GM12878 (cell line): ENCODE measurements around the gene MCC.

Experiments used
- FOS ChIP-seq: IDR thresholded peaks from 3 replicates; pipeline ENCODE4 v1.6.1; 2011; ENCODE audit warnings: borderline replicate concordance; ENCODE audit not compliant: insufficient read length; ENCODE audit errors: extremely low read depth
- PAX8 ChIP-seq: fragments of 450-650 bp; IDR thresholded peaks from 2 replicates; pipeline ENCODE4 v1.6.1; 2017; ENCODE audit warnings: mild to moderate bottlenecking, moderate library complexity
- SIX5 ChIP-seq: IDR thresholded peaks from 2 replicates; pipeline ENCODE4 v1.6.1; 2011; ENCODE audit warnings: mild to moderate bottlenecking, low read depth, low read length, moderate library complexity; ENCODE audit not compliant: severe bottlenecking

DNA sequence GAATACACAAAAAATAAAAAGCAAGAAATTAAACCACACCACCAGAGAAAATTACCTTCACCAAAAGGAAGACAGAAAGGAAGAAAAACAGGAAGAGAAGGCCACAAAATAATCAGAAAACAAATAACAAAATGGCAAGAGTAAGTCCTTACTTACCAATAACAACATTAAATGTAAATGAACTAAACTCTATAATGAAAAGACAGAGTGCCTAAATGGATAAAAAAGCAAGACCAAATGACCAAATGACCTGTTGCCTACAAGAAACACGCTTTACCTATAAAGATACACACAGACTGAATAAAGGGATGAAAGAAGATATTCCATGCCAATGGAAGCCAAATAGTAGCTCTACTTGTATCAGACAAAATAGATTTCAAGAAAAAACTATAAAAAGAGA, 140.7 kb downstream of the MCC start:
- TF ChIP-seq FOS, result no peak
- no peak for TF ChIP-seq SIX5
- no peak for TF ChIP-seq PAX8
